K562 (cell line): ENCODE measurements around the gene LRP4. TPM values are rescaled to one million over a fixed set of nuclear protein-coding genes. Genes with fewer than 3 reads are reported as not detected.
A peak's percentile ranks its signal among the peaks of the same experiment; 100 is the strongest.

ENCODE experiments used
- ATAC-seq: fragments of 200-7000 bp; cut with Tn5 transposase; 3 replicates; pipeline ENCODE4 v1.9.1; 2020; ENCODE audit warnings: moderate library complexity
- BruUV-seq: library from RNA; stranded (reverse); fragments of 400-500 nt; replicated peaks from 2 replicates; lab custom pipeline; 2021; lab: Mats Ljungman, UMichigan
- CTCF ChIA-PET: fragments of 300-600 bp; formaldehyde crosslinking; extraction: SDS; loops from one replicate; lab custom pipeline; 2021; ENCODE audit warnings: low intra/inter-chr PET ratio; lab: Yijun Ruan, JAX
- POLR2A ChIA-PET: fragments of 300-600, 350-650 bp; sonication (Branson Sonifier 250); formaldehyde crosslinking; extraction: SDS; loops from one replicate; lab custom pipeline; 2021; ENCODE audit warnings: antibody characterized with exemption, inconsistent platforms; lab: Yijun Ruan, JAX
- DNase-seq, 4 experiments: peaks; one replicate each; pipeline versions ENCODE4 v3.0.0 to v3.0.0-alpha.2; 2011 to 2018; ENCODE audit warnings: low spot score in 3 of 4, mixed read lengths in 3 of 4; ENCODE audit errors: extremely low read depth in 1 of 4
- FAIRE-seq: peaks from 2 replicates; lab custom pipeline; 2011; peaks lifted over from hg19 to GRCh38; lab: Jason Lieb, UNC
- H2AFZ ChIP-seq: 2 replicates; pipeline ENCODE4 v1.6.0; 2011; ENCODE audit warnings: low read depth, low read length, control low read depth, inconsistent platforms
- H3K27ac ChIP-seq: fragments of 200-600 bp; 3 replicates; pipeline ENCODE4 v1.8.0; 2011; ENCODE audit warnings: low read depth, mild to moderate bottlenecking, control low read depth, inconsistent platforms, low read length, moderate library complexity, mixed read lengths; ENCODE audit errors: extremely low read depth
- H3K27me3 ChIP-seq, 2 experiments: fragments of 300-600 bp in 1 of 2; 2 replicates in 1 of 2; 3 replicates in 1 of 2; pipeline versions ENCODE4 v1.6.0 to v1.8.0; 2011; ENCODE audit warnings: inconsistent platforms in 2 of 2, low read length in 2 of 2, mild to moderate bottlenecking in 1 of 2, mixed read lengths in 1 of 2, moderate library complexity in 1 of 2; ENCODE audit not compliant: control insufficient read depth in 2 of 2, insufficient read depth in 2 of 2
- H3K36me3 ChIP-seq: fragments of 300-600 bp; 3 replicates; pipeline ENCODE4 v1.8.0; 2011; ENCODE audit warnings: mild to moderate bottlenecking, low read length, inconsistent platforms; ENCODE audit not compliant: control insufficient read depth, insufficient read depth
- H3K4me1 ChIP-seq, 2 experiments: fragments of 200-600 bp in 1 of 2; replicated peaks in 1 of 2; 2 replicates in 1 of 2; 3 replicates in 1 of 2; pipeline versions ENCODE4 v1.5.1 to v1.8.0; 2011; ENCODE audit warnings: inconsistent platforms in 2 of 2, low read length in 2 of 2, mild to moderate bottlenecking in 1 of 2, mixed read lengths in 1 of 2, moderate library complexity in 1 of 2; ENCODE audit not compliant: control insufficient read depth in 2 of 2, insufficient read depth in 2 of 2
- H3K4me2 ChIP-seq: 2 replicates; pipeline ENCODE4 v1.6.1; 2011; ENCODE audit warnings: low read length, control low read depth, inconsistent platforms, mixed read lengths; ENCODE audit not compliant: insufficient read depth
- H3K4me3 ChIP-seq: fragments of 200-600 bp; sonication (generic), shearing (Covaris generic); 2 replicates; pipeline ENCODE4 v1.5.1; 2016; ENCODE audit warnings: control low read depth, inconsistent platforms
- H3K79me2 ChIP-seq: fragments of 200-600 bp; 3 replicates; pipeline ENCODE4 v1.8.0; 2011; ENCODE audit warnings: low read length, inconsistent platforms; ENCODE audit not compliant: control insufficient read depth, insufficient read depth
- H3K9ac ChIP-seq, 2 experiments: 2 replicates each; pipeline versions ENCODE4 v1.6.0 to v1.6.1; 2011; ENCODE audit warnings: low read depth in 2 of 2, low read length in 2 of 2, control low read depth in 1 of 2, inconsistent platforms in 1 of 2, mild to moderate bottlenecking in 1 of 2, mixed read lengths in 1 of 2; ENCODE audit not compliant: insufficient read depth in 1 of 2
- H3K9me1 ChIP-seq: one replicate; pipeline ENCODE4 v1.6.0; 2011; ENCODE audit warnings: inconsistent platforms, mild to moderate bottlenecking, low read length, moderate library complexity; ENCODE audit not compliant: control insufficient read depth, insufficient read depth
- H3K9me3 ChIP-seq: replicated peaks from 2 replicates; pipeline ENCODE4 v1.5.1; 2011; ENCODE audit warnings: low read depth, low read length, inconsistent platforms; ENCODE audit not compliant: control insufficient read depth, insufficient read depth
- H4K20me1 ChIP-seq: replicated peaks from 2 replicates; pipeline ENCODE4 v1.6.1; 2011; ENCODE audit warnings: low read length, inconsistent platforms, mixed read lengths; ENCODE audit not compliant: control insufficient read depth, insufficient read depth
- CCNT2 ChIP-seq: IDR thresholded peaks from 2 replicates; pipeline ENCODE4 v1.6.1; 2011; ENCODE audit warnings: borderline replicate concordance, low read depth, mild to moderate bottlenecking, moderate library complexity, mixed read lengths, low read length; ENCODE audit not compliant: insufficient read length; ENCODE audit errors: extremely low read depth
- CEBPB ChIP-seq: fragments of 450-650 bp; IDR thresholded peaks from 2 replicates; pipeline ENCODE4 v1.6.1; 2016; ENCODE audit warnings: missing genetic modification characterization, missing compliant biosample characterization
- HDAC1 ChIP-seq, 2 experiments: fragments of 450-650 bp; IDR thresholded peaks; 2 replicates each; pipeline ENCODE4 v1.6.1; 2016 to 2017; ENCODE audit warnings: inconsistent platforms in 1 of 2, mild to moderate bottlenecking in 1 of 2, moderate library complexity in 1 of 2
- KDM4B ChIP-seq, 2 experiments: fragments of 450-650 bp in 1 of 2; sonication (generic) in 1 of 2; IDR thresholded peaks; 2 replicates each; pipeline ENCODE4 v1.6.1; 2016 to 2017; ENCODE audit warnings: borderline replicate concordance in 2 of 2, antibody characterized with exemption in 1 of 2, low read depth in 1 of 2, mild to moderate bottlenecking in 1 of 2
- RFX7 ChIP-seq: fragments of 250-450 bp; sonication (Bioruptor Pico); IDR thresholded peaks from 2 replicates; pipeline ENCODE4 v1.5.1; 2021; ENCODE audit warnings: mild to moderate bottlenecking
- TFAM ChIP-seq: fragments of 250-450 bp; sonication (Bioruptor Pico); conservative IDR thresholded peaks from 2 replicates; pipeline ENCODE4 v1.5.0; 2021; ENCODE audit warnings: mild to moderate bottlenecking, moderate library complexity
- ZNF239 ChIP-seq: fragments of 250-450 bp; sonication (Bioruptor Pico); IDR thresholded peaks from 2 replicates; pipeline ENCODE4 v1.4.0; 2020; ENCODE audit warnings: mild to moderate bottlenecking
- ZSCAN29 ChIP-seq: fragments of 450-650 bp; IDR thresholded peaks from 2 replicates; pipeline ENCODE4 v1.6.1; 2017
- WGBS: fragments of 100-300 bp; shearing (Covaris generic); methylation state at CpG from one replicate; pipeline ENCODE4 v1.1.6; 2016; ENCODE audit warnings: low coverage, mixed read lengths; ENCODE audit not compliant: insufficient coverage; ENCODE audit errors: missing lambda C conversion rate; 5-methylcytosine and 5-hydroxymethylcytosine counted together
- in situ Hi-C: fragments of 300-500 bp; cut with MboI; formaldehyde crosslinking; loops from 4 replicates; pipeline ENCODE4 v1.15.0; 2018; ENCODE audit warnings: inconsistent platforms, mixed read lengths
- intact Hi-C: fragments of 100-400 bp; cut with micrococcal nuclease; formaldehyde crosslinking; loops from 2 replicates; pipeline ENCODE4 v1.14.2; 2022
- polyA plus RNA-seq, 8 experiments: library from polyadenylated mRNA; depleted of rRNA in 4 of 8; stranded (reverse) in 5 of 8; unstranded in 3 of 8; fragments of >200 nt; fragmentation: Nextera tagmentation in 2 of 8; fragmentation: Illumina TruSeq in 1 of 8; extraction: Ambion mirVana in 2 of 8; extraction: Trizol in 1 of 8; gene quantifications; 2 replicates each; pipeline versions ENCODE4 v1.2.1 to v1.2.3, GENCODE V29; 2011 to 2014; ENCODE audit warnings: inconsistent platforms in 1 of 8, missing spikeins in 1 of 8
- total RNA-seq, 7 experiments: library from RNA; depleted of rRNA in 6 of 7; stranded (reverse); fragments of >200 nt in 6 of 7; fragmentation: Illumina TruSeq in 2 of 7; extraction: Trizol in 2 of 7; gene quantifications; 2 replicates each; pipeline versions ENCODE4 v1.2.1 to v1.2.3, GENCODE V29; 2011 to 2021; ENCODE audit warnings: low replicate concordance in 1 of 7
- TF ChIP-seq, protein P1 (sequence below): fragments of 200-800 bp; sonication (Bioruptor generic); IDR thresholded peaks from 2 replicates; pipeline ENCODE4 v1.6.1; 2017; ENCODE audit warnings: missing genetic modification characterization, missing compliant biosample characterization
- TF ChIP-seq, protein P2 (sequence below): sonication (generic); formaldehyde crosslinking; IDR thresholded peaks from 2 replicates; pipeline ENCODE4 v1.8.0; 2022; ENCODE audit warnings: mild to moderate bottlenecking, missing genetic modification reagents, borderline replicate concordance

LRP4 gene
- total and polyA plus RNA-seq, 9 of the 15 experiments (the other 6 are each of a cell fraction or from before 2014, with no cell fraction given), result 0.04 to 0.54 (median 0.10) TPM

DNA sequence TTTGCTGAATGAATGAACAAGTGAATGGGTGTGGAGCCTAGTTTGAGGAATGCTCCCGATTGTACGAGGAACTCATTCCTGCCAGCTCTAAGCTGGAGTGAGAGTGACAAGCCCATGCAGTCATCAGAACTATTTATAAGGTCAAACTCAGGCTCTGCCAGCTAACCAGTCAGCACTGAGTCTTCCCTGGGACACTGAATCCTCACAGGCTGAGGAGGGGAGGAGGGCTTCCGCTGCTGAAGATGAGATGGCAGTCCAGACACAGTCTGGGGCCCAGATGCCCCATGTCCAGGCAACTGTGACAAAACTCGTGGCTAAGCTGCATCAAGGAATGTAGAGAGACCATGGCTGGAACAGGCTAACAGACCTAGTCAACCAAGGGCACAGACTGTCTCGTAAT lies 4.0 kb downstream of the LRP4 start:
- H3K9me3 ChIP-seq, result no peaks in the 10 kb centered on the region
- no peak overlapping the region for H3K9ac ChIP-seq
- H3K4me3 ChIP-seq, result no peak overlapping the region
- TF ChIP-seq ZNF239 (CRISPR knock-in tag) (no peak), KDM4B (IDR thresholded peaks at IDR 0.05; ENCODE audit: borderline replicate concordance in 2 of 2, low read depth in 1 of 2) (no peak), HDAC1 (IDR thresholded peaks at IDR 0.05) (no peak), RFX7 (CRISPR knock-in tag) (no peak), CCNT2 (no peak), ZSCAN29 (no peak), TFAM (no peak), CEBPB (tag) (no peak)
- TF ChIP-seq, protein P1, sequence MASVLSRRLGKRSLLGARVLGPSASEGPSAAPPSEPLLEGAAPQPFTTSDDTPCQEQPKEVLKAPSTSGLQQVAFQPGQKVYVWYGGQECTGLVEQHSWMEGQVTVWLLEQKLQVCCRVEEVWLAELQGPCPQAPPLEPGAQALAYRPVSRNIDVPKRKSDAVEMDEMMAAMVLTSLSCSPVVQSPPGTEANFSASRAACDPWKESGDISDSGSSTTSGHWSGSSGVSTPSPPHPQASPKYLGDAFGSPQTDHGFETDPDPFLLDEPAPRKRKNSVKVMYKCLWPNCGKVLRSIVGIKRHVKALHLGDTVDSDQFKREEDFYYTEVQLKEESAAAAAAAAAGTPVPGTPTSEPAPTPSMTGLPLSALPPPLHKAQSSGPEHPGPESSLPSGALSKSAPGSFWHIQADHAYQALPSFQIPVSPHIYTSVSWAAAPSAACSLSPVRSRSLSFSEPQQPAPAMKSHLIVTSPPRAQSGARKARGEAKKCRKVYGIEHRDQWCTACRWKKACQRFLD (CRISPR knock-in tag), result no peak
- TF ChIP-seq, protein P2, sequence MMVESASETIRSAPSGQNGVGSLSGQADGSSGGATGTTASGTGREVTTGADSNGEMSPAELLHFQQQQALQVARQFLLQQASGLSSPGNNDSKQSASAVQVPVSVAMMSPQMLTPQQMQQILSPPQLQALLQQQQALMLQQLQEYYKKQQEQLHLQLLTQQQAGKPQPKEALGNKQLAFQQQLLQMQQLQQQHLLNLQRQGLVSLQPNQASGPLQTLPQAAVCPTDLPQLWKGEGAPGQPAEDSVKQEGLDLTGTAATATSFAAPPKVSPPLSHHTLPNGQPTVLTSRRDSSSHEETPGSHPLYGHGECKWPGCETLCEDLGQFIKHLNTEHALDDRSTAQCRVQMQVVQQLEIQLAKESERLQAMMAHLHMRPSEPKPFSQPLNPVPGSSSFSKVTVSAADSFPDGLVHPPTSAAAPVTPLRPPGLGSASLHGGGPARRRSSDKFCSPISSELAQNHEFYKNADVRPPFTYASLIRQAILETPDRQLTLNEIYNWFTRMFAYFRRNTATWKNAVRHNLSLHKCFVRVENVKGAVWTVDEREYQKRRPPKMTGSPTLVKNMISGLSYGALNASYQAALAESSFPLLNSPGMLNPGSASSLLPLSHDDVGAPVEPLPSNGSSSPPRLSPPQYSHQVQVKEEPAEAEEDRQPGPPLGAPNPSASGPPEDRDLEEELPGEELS (CRISPR knock-in tag), result no peak
- H3K27me3 ChIP-seq, result peaks cover 51 to 53% of the 10 kb centered on the region in 2 experiments
- DNase-seq (peak in 1 of 4 experiments; percentile 4), FAIRE-seq (no peak), ATAC-seq (no peak)
- no peaks in the 10 kb centered on the region for H3K36me3 ChIP-seq
- in situ Hi-C loops (no loop called here), intact Hi-C loops (no loop called here)
- no peaks in the 10 kb centered on the region for H3K79me2 ChIP-seq
- no TSS peak for BruUV-seq
- POLR2A ChIA-PET, result interaction anchor here (0.7 to 1.3 kb wide), 3 partner anchors 13 to 240 kb away, joined by 3 to 4 read pairs (median 3); no protein-coding TSS in a partner anchor
- WGBS, result 2% methylated on average over 4 of the region's 5 CpGs
- no peaks in the 10 kb centered on the region for H3K9me1 ChIP-seq
- H3K4me1 ChIP-seq, result peaks cover 0 to 18% of the 10 kb centered on the region in 2 experiments; a peak in 3 of 5 replicates
- H2AFZ ChIP-seq, result no peak overlapping the region
- H4K20me1 ChIP-seq, result no peaks in the 10 kb centered on the region
- CTCF ChIA-PET, result no interaction called here
- H3K4me2 ChIP-seq, result no peak overlapping the region
- no peak overlapping the region for H3K27ac ChIP-seq
